ENCODE data around the gene IGFBP6. TPM values are rescaled to one million over a fixed set of nuclear protein-coding genes. Genes with fewer than 3 reads are reported as not detected.

Gene IGFBP6
- total and polyA plus RNA-seq, 2 donors (not counting 1 experiment from before 2014, with no cell fraction given), result 0.30 TPM; not detected in 1

DNA sequence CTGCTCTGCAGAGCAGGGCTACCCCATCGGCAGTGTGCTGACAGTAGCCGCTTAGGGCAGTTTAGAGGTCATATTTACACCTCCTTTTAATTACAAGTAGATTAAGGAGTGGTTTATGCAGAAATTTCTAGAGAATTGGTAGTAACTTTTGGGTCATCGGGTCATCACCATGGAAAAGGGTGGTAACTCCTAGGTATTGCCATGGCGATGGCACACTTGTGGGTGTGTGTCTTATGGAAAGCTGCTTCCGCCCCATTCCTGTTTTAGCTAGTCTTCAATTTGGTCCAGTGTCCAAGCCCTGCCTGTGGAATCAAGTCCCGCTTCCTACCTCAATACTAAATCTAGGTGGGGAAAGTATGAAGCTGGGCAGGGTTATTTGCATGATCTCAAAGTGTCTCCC, 53.6 kb downstream of the IGFBP6 start:
- no peaks in the 10 kb centered on the region for H3K79me2 ChIP-seq (ENCODE audit: control insufficient read depth, insufficient read depth, low read length)
- no peaks in the 10 kb centered on the region for H3K9me3 ChIP-seq (ENCODE audit: control extremely low read depth in 1 of 3, control insufficient read depth in 2 of 3, insufficient read depth in 1 of 3, low read length in 2 of 3)
- Mint-ChIP-seq H3K27ac (no peak overlapping the region), H3K4me1 (no peaks in the 10 kb centered on the region), H3K27me3 (peaks cover 3% of the 10 kb centered on the region), H3K4me3 (no peak overlapping the region), H3K9me3 (ENCODE audit: insufficient read depth) (no peaks in the 10 kb centered on the region)
- no peak overlapping the region for H2AFZ ChIP-seq (ENCODE audit: insufficient read depth, low read depth, low read length, poor library complexity, severe bottlenecking)
- DNase-seq, result no peak
- no peaks in the 10 kb centered on the region for H4K20me1 ChIP-seq (ENCODE audit: control insufficient read depth, insufficient read depth, low read length, poor library complexity, severe bottlenecking)
- H3K36me3 ChIP-seq (replicated peaks in 1 of 2; ENCODE audit: control extremely low read depth in 1 of 2, control insufficient read depth in 1 of 2, extremely low read depth in 1 of 2, insufficient read depth in 2 of 2, low read length in 1 of 2), result no peaks in the 10 kb centered on the region
- CTCF ChIA-PET, result interaction anchor here (0.7 to 1.6 kb wide), 2 partner anchors 9 to 15 kb away, joined by 3 to 4 read pairs; no protein-coding TSS in a partner anchor
- H3K9ac ChIP-seq (ENCODE audit: low read length), result no peak overlapping the region
- ATAC-seq (ENCODE audit: low read depth), result no peak
- WGBS (ENCODE audit: insufficient coverage), result 94% methylated on average over 2 of the region's 6 CpGs
- no peak for TF ChIP-seq EZH2 (IDR thresholded peaks at IDR 0.05; ENCODE audit: borderline replicate concordance, insufficient read depth, low read depth, low read length, poor library complexity, severe bottlenecking)
- TF ChIP-seq, protein P1, sequence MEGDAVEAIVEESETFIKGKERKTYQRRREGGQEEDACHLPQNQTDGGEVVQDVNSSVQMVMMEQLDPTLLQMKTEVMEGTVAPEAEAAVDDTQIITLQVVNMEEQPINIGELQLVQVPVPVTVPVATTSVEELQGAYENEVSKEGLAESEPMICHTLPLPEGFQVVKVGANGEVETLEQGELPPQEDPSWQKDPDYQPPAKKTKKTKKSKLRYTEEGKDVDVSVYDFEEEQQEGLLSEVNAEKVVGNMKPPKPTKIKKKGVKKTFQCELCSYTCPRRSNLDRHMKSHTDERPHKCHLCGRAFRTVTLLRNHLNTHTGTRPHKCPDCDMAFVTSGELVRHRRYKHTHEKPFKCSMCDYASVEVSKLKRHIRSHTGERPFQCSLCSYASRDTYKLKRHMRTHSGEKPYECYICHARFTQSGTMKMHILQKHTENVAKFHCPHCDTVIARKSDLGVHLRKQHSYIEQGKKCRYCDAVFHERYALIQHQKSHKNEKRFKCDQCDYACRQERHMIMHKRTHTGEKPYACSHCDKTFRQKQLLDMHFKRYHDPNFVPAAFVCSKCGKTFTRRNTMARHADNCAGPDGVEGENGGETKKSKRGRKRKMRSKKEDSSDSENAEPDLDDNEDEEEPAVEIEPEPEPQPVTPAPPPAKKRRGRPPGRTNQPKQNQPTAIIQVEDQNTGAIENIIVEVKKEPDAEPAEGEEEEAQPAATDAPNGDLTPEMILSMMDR (IDR thresholded peaks at IDR 0.05), result no peak
- no peak overlapping the region for H3K4me3 ChIP-seq (ENCODE audit: control extremely low read depth in 1 of 5, extremely low read depth in 1 of 5, insufficient read depth in 1 of 5, low read depth in 2 of 5, low read length in 4 of 5)
- H3K4me2 ChIP-seq (replicated peaks; ENCODE audit: low read depth, low read length, poor library complexity, severe bottlenecking), result no peak overlapping the region
- H3K27me3 ChIP-seq (replicated peaks in 1 of 4; ENCODE audit: control extremely low read depth in 1 of 4, control insufficient read depth in 3 of 4, insufficient read depth in 4 of 4, low read length in 3 of 4), result no peaks in the 10 kb centered on the region
- intact Hi-C loops (cut with micrococcal nuclease), result no loop called here
- no peaks in the 10 kb centered on the region for H3K4me1 ChIP-seq (ENCODE audit: control insufficient read depth in 2 of 2, insufficient read depth in 2 of 2, low read length in 2 of 2)
- H3K27ac ChIP-seq (ENCODE audit: low read length in 2 of 2), result no peak overlapping the region
- POLR2A ChIA-PET, result no interaction called here

Small RNA genes within 50 kb of the gene (small RNA-seq; reads per million reads assigned to genes)
- gene HIGD1AP1 (ENCODE audit: insufficient read length, low read depth, low replicate concordance), result not detected
- not detected for gene MIR6757 (ENCODE audit: insufficient read length, low read depth, low replicate concordance)
- not detected for gene RNU6-333P (ENCODE audit: insufficient read length, low read depth, low replicate concordance)

Other genes with a start within 250 kb of the IGFBP6 start
- not detected in 2 replicates for gene KRT78, start 248.7 kb upstream of the IGFBP6 start, total RNA-seq
- not detected in 2 replicates for gene KRT78, start 248.7 kb upstream of the IGFBP6 start, polyA plus RNA-seq
- 0.83 and 0.94 TPM in 2 replicates for gene KRT8, start 192.6 kb upstream of the IGFBP6 start, total RNA-seq
- gene KRT8, start 192.6 kb upstream of the IGFBP6 start, polyA plus RNA-seq, result 0.23 and 0.24 TPM in 2 replicates
- 4.3 and 4.7 TPM in 2 replicates for gene KRT18, start 148.5 kb upstream of the IGFBP6 start, total RNA-seq
- 3.3 TPM in 2 replicates for gene KRT18, start 148.5 kb upstream of the IGFBP6 start, polyA plus RNA-seq
- 631 and 674 TPM in 2 replicates for gene EIF4B, start 91.2 kb upstream of the IGFBP6 start, total RNA-seq
- gene EIF4B, start 91.2 kb upstream of the IGFBP6 start, polyA plus RNA-seq, result 252 and 286 TPM in 2 replicates
- 0.24 and 1.3 TPM in 2 replicates for gene TNS2, start 47.6 kb upstream of the IGFBP6 start, total RNA-seq
- gene TNS2, start 47.6 kb upstream of the IGFBP6 start, polyA plus RNA-seq, result 0.32 and 0.60 TPM in 2 replicates
- gene SPRYD3, start 18.3 kb upstream of the IGFBP6 start, total RNA-seq, result 39.8 and 43.3 TPM in 2 replicates
- 15.9 and 16.3 TPM in 2 replicates for gene SPRYD3, start 18.3 kb upstream of the IGFBP6 start, polyA plus RNA-seq
- gene SOAT2, start 5.8 kb downstream of the IGFBP6 start, total RNA-seq, result not detected in 2 replicates
- 0.31 TPM in 1 of 2 replicates, not detected in the other for gene SOAT2, start 5.8 kb downstream of the IGFBP6 start, polyA plus RNA-seq
- gene ZNF740, start 83.1 kb downstream of the IGFBP6 start, total RNA-seq, result 117 and 131 TPM in 2 replicates
- 27.4 and 35.9 TPM in 2 replicates for gene ZNF740, start 83.1 kb downstream of the IGFBP6 start, polyA plus RNA-seq
- gene CSAD, start 83.3 kb downstream of the IGFBP6 start, total RNA-seq, result 56.3 and 57.0 TPM in 2 replicates
- 64.6 and 91.2 TPM in 2 replicates for gene CSAD, start 83.3 kb downstream of the IGFBP6 start, polyA plus RNA-seq
- gene ITGB7, start 109.6 kb downstream of the IGFBP6 start, total RNA-seq, result 190 and 199 TPM in 2 replicates
- 216 and 265 TPM in 2 replicates for gene ITGB7, start 109.6 kb downstream of the IGFBP6 start, polyA plus RNA-seq
- gene RARG, start 134.5 kb downstream of the IGFBP6 start, total RNA-seq, result 15.0 and 16.7 TPM in 2 replicates
- 6.7 and 8.8 TPM in 2 replicates for gene RARG, start 134.5 kb downstream of the IGFBP6 start, polyA plus RNA-seq
- 1.7 and 2.4 TPM in 2 replicates for gene ESPL1, start 170.6 kb downstream of the IGFBP6 start, total RNA-seq
- gene ESPL1, start 170.6 kb downstream of the IGFBP6 start, polyA plus RNA-seq, result 0.88 and 1.1 TPM in 2 replicates
- gene PFDN5, start 197.9 kb downstream of the IGFBP6 start, total RNA-seq, result 627 and 654 TPM in 2 replicates
- 1,319 and 1,584 TPM in 2 replicates for gene PFDN5, start 197.9 kb downstream of the IGFBP6 start, polyA plus RNA-seq
- gene MYG1, start 202.0 kb downstream of the IGFBP6 start, total RNA-seq, result 48.4 and 59.3 TPM in 2 replicates
- gene MYG1, start 202.0 kb downstream of the IGFBP6 start, polyA plus RNA-seq, result 34.7 and 46.4 TPM in 2 replicates
- 65.1 and 68.4 TPM in 2 replicates for gene AAAS, start 223.9 kb downstream of the IGFBP6 start, total RNA-seq
- gene AAAS, start 223.9 kb downstream of the IGFBP6 start, polyA plus RNA-seq, result 88.1 and 97.1 TPM in 2 replicates
- not detected in 2 replicates for gene SP7, start 238.7 kb downstream of the IGFBP6 start, total RNA-seq
- 0.30 and 0.34 TPM in 2 replicates for gene SP7, start 238.7 kb downstream of the IGFBP6 start, polyA plus RNA-seq

All from B cell (primary cell).